Activated B cell treated with CpG ODN at 0.5 μM for 24 hours (primary cell): Measurements from ENCODE around the gene ARHGEF1. TPM values are rescaled to one million over a fixed set of nuclear protein-coding genes. Genes with fewer than 3 reads are reported as not detected.
A peak's percentile ranks its signal among the peaks of the same experiment; 100 is the strongest.
"Not testable (repeated sequence)": the region's sequence is repeated elsewhere in the genome, so short reads cannot be mapped to it uniquely, and the experiment has no call there.

Experiments
- ATAC-seq: fragments of 200-7000 bp; cut with Tn5 transposase; one replicate; pipeline ENCODE4 v1.10.0; 2021; ENCODE audit warnings: low read depth, mild to moderate bottlenecking, moderate library complexity
- CTCF ChIA-PET: fragments of 350-600 bp; sonication (Branson Sonifier 250); formaldehyde crosslinking; loops from one replicate; lab custom pipeline; 2021; ENCODE audit warnings: antibody characterized with exemption; lab: Charles Lee
- POLR2A ChIA-PET: fragments of 350-600 bp; sonication (Branson Sonifier 250); formaldehyde crosslinking; loops from one replicate; lab custom pipeline; 2021; ENCODE audit warnings: antibody characterized with exemption; lab: Charles Lee
- DNase-seq: peaks from one replicate; pipeline ENCODE4 v3.0.0; 2022
- H3K27ac Mint-ChIP-seq: one replicate; pipeline ENCODE4 v1.8.0; 2020; ENCODE audit warnings: mixed read lengths
- H3K27me3 Mint-ChIP-seq: one replicate; pipeline ENCODE4 v1.8.0; 2021; ENCODE audit warnings: mixed read lengths
- H3K36me3 Mint-ChIP-seq: one replicate; pipeline ENCODE4 v1.8.0; 2021; ENCODE audit warnings: low read depth, mixed read lengths
- H3K4me1 Mint-ChIP-seq: one replicate; pipeline ENCODE4 v1.8.0; 2021; ENCODE audit warnings: mixed read lengths
- H3K4me3 Mint-ChIP-seq: one replicate; pipeline ENCODE4 v1.8.0; 2020; ENCODE audit warnings: mild to moderate bottlenecking, mixed read lengths
- H3K9me3 Mint-ChIP-seq: one replicate; pipeline ENCODE4 v1.8.0; 2020; ENCODE audit warnings: mixed read lengths
- intact Hi-C: fragments of 100-400 bp; cut with micrococcal nuclease; formaldehyde crosslinking; loops from one replicate; pipeline ENCODE4 v1.15.1; 2024
- total RNA-seq: library from RNA; stranded (reverse); gene quantifications from 2 replicates; pipeline ENCODE4 v1.2.3, GENCODE V29; 2022
- TF ChIP-seq, protein P1 (sequence below): fragments of 200-600 bp; IDR thresholded peaks from one replicate; pipeline ENCODE4 v1.8.0; 2022; ENCODE audit warnings: antibody characterized with exemption, mild to moderate bottlenecking

The ARHGEF1 gene
- total RNA-seq, 1 donor from 2014 or later = 418 TPM

DNA sequence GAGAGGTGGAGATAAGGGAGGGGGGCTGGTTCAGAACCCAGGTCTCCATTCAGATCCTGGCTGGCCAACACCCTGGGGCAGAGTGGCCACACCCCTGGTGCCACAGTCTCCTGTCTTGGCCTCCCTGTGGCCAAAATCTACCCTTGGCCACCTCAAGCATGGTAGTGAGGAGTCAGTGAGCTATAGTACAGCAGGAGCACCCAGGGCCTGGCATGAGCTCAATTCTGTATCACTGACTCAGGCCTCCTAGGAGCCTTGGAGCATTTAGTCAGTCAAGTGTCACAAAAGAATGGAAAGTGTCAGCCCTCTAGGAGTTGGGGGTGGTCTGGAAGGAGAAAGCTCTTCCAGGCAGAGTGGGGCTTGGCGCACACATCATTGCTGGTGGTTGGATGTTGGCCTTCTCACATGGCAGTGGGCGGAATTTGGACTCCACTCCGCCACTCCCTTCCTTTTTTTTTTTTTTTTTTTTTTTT lies 12.5 kb upstream of the ARHGEF1 start:
- intact Hi-C loops = no loop called here
- Mint-ChIP-seq H3K27ac (peak overlapping the region; percentile 80), H3K36me3 (peaks cover 57% of the 10 kb centered on the region), H3K27me3 (no peaks in the 10 kb centered on the region), H3K4me3 (peak overlapping the region; percentile 32), H3K9me3 (no peaks in the 10 kb centered on the region), H3K4me1 (peaks cover 89% of the 10 kb centered on the region)
- CTCF ChIA-PET = interaction anchor here (0.7 to 4.8 kb wide), 4 partner anchors 8 to 82 kb away, joined by 3 to 66 read pairs (median 6); no protein-coding TSS in a partner anchor
- TF ChIP-seq, protein P1, sequence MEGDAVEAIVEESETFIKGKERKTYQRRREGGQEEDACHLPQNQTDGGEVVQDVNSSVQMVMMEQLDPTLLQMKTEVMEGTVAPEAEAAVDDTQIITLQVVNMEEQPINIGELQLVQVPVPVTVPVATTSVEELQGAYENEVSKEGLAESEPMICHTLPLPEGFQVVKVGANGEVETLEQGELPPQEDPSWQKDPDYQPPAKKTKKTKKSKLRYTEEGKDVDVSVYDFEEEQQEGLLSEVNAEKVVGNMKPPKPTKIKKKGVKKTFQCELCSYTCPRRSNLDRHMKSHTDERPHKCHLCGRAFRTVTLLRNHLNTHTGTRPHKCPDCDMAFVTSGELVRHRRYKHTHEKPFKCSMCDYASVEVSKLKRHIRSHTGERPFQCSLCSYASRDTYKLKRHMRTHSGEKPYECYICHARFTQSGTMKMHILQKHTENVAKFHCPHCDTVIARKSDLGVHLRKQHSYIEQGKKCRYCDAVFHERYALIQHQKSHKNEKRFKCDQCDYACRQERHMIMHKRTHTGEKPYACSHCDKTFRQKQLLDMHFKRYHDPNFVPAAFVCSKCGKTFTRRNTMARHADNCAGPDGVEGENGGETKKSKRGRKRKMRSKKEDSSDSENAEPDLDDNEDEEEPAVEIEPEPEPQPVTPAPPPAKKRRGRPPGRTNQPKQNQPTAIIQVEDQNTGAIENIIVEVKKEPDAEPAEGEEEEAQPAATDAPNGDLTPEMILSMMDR = no peak
- POLR2A ChIA-PET = interaction anchor here (0.7 to 11.4 kb wide), 7 partner anchors 10 to 89 kb away, joined by 3 to 279 read pairs (median 4); partner anchors contain the start of genes ARHGEF1, RABAC1 and RPS19
- ATAC-seq = no peak
- DNase-seq = no peak

DNA sequence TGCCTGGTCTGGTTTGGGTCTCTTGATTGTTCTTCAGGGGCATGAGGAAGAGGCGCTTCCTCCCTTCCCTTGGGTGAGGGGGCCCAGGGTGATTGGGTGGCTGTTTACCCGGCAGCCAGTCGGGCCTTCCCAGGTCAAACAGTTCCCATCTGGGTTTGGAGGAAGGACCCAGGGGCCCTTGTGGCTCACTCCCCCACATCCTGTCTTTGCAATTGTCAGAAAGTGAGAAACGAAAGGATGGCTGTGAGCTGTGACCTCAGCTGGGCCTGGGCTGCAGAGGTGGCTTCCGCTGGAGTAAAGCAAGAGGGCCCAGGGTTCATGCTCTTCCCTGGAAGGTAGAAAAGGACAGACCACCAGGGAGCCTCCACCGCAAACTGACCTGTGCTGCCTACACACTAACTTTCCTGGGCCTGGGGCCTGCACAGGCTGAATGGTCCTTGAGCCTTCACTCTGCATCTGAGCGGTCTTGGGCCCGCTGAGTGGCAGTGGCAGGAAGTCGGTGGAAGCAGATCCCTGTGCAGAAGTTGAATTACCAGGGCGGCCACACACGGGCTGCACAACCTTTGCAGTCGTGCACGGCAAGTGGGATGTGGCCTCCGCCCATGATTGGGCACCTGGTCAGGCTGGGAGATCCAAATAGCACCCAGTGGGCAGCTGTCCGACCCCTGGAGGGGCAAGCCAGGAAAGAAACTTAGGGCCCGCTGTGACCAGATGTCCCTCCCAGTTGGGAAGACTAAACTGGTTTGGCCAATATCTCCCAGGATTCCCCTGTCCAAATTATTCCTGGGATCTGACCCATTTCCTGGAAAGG lies 11.2 kb upstream of the ARHGEF1 start:
- Mint-ChIP-seq H3K36me3 (peaks cover 47% of the 10 kb centered on the region), H3K27ac (peak overlapping the region; percentile 98), H3K27me3 (no peaks in the 10 kb centered on the region), H3K4me1 (peaks cover 91% of the 10 kb centered on the region), H3K4me3 (peak overlapping the region; percentile 44), H3K9me3 (no peaks in the 10 kb centered on the region)
- ChIA-PET CTCF (interaction anchor here (2.5 to 5.9 kb wide), 6 partner anchors 9 to 86 kb away, joined by 8 to 66 read pairs (median 38); partner anchors contain the start of genes RABAC1 and RPS19), POLR2A (interaction anchor here (0.6 to 11.4 kb wide), 12 partner anchors 8 to 530 kb away, joined by 3 to 279 read pairs (median 10); partner anchors contain the start of genes ARHGEF1, RABAC1 and RPS19)
- TF ChIP-seq, protein P1 = no peak
- intact Hi-C loops = loop anchor here (1.0 kb wide), 1 partner anchor 11 kb away; the partner anchor contains the start of gene RPS19
- DNase-seq (peak; percentile 38), ATAC-seq (peak; percentile 31)

DNA sequence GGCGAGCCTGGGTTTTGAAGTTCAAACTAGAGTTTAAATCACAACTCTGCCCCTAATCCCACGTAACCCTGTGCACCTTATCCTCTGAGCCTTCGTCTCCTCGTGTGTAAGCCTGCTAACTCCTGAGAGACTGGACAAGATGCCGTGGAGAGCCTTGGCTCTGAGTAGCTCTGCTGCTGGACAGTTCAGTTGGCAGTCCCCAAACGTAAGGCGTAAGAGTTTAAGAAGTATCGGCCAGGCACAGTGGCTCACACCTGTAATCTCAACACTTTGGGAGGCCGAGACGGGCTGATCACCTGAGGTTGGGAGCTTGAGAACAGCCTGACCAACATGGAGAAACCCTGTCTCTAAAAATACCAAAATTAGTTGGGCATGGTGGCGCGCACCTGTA lies 10.6 kb upstream of the ARHGEF1 start:
- ChIA-PET POLR2A (interaction anchor here (1.2 to 11.4 kb wide), 9 partner anchors 9 to 87 kb away, joined by 3 to 279 read pairs (median 15); partner anchors contain the start of genes ARHGEF1, RABAC1 and RPS19), CTCF (interaction anchor here (1.0 to 5.9 kb wide), 14 partner anchors 10 to 86 kb away, joined by 3 to 66 read pairs (median 9); partner anchors contain the start of genes ARHGEF1, RABAC1 and RPS19)
- Mint-ChIP-seq H3K27me3 (no peaks in the 10 kb centered on the region), H3K9me3 (no peaks in the 10 kb centered on the region), H3K27ac (peak overlapping the region; percentile 98), H3K4me1 (peaks cover 89% of the 10 kb centered on the region), H3K36me3 (peaks cover 50% of the 10 kb centered on the region), H3K4me3 (no peak overlapping the region)
- ATAC-seq = no peak
- TF ChIP-seq, protein P1 = no peak
- intact Hi-C loops = no loop called here
- DNase-seq = no peak

DNA sequence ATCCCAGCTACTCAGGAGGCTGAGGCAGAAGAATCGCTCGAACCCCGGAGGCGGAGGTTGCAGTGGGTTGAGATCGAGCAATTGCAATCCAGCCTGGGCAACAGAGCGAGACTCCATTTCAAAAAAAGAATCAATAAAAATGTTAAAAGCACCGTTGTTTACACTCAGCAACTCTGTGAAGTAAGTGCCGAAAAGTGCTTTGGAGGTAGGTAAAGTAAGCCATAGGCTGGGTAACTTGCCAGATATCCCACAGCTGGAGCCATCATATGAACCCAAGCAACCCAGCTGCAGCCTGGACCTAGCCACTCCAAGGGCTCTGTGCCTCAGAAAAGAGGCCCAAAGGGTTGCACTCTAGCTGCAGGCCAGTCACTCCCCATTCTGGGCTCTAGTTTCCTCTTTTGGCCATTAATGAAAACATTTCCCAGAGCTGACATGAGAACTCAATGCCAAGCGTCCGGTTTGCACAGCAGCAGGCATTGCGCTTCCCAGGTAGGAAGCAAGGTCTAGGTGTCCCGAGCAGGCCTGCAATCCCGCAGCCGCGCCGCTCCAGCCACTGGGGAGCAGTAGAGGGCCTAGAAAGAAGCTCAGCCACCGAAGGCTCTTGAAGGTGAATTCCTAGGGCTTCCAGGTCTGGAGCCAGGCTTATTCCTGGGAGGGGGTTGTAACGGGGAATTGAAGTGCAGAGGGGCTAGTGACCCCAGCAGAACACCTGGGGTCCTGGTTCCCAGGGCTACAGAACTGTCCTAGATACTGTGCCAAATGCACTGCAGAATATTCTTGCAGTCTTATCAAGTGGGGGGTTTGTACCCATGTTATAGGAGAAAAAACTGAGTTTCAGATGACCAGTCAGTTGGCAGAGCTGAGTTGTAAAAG lies 10.0 kb upstream of the ARHGEF1 start:
- peak overlapping the region; percentile 47 for H3K4me3 Mint-ChIP-seq
- no peak for ATAC-seq
- H3K27me3 Mint-ChIP-seq = no peaks in the 10 kb centered on the region
- CTCF ChIA-PET = interaction anchor here (0.9 to 5.9 kb wide), 19 partner anchors 10 to 85 kb away, joined by 3 to 66 read pairs (median 8); partner anchors contain the start of genes ARHGEF1, RABAC1 and RPS19
- peaks cover 88% of the 10 kb centered on the region for H3K4me1 Mint-ChIP-seq
- TF ChIP-seq, protein P1 = peak; percentile 22
- H3K9me3 Mint-ChIP-seq = no peaks in the 10 kb centered on the region
- H3K36me3 Mint-ChIP-seq = peaks cover 51% of the 10 kb centered on the region
- peak overlapping the region; percentile 98 for H3K27ac Mint-ChIP-seq
- intact Hi-C loops = loop anchor here (1.0 kb wide), 3 partner anchors 62 to 161 kb away; no protein-coding TSS in a partner anchor
- DNase-seq = peak; percentile 63
- POLR2A ChIA-PET = interaction anchor here (0.6 to 11.4 kb wide), 16 partner anchors 9 to 92 kb away, joined by 3 to 279 read pairs (median 6); partner anchors contain the start of genes ARHGEF1, ERFL, RABAC1 and RPS19

DNA sequence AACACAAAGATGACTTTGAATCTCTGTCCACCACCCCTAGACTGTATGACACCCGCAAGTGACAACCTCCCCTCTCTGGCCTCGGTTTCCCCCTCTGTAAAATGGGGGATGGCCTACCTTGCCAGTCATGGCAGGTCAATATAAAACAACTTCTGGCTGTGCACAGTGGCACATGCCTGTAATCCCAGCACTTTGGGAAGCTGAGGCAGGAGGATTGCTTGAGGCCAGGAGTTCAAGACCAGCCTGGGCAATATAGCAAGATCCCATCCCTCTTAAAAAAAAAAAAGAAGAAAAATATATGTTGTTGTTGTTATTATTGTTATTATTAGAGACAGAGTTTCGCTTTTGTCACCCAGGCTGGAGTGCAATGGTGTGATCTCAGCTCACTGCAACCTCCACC lies 7.0 kb upstream of the ARHGEF1 start:
- Mint-ChIP-seq H3K27ac (peak overlapping the region; percentile 98), H3K36me3 (peaks cover 51% of the 10 kb centered on the region), H3K4me1 (peaks cover 93% of the 10 kb centered on the region), H3K4me3 (peak overlapping the region; percentile 98)
- POLR2A ChIA-PET = interaction anchor here (0.6 to 11.4 kb wide), 17 partner anchors 9 to 489 kb away, joined by 3 to 279 read pairs (median 9); partner anchors contain the start of genes ARHGEF1, ERFL, RABAC1 and RPS19
- not testable (repeated sequence) for ATAC-seq, H3K27me3 Mint-ChIP-seq, H3K9me3 Mint-ChIP-seq, DNase-seq
- CTCF ChIA-PET = interaction anchor here (4.7 to 5.9 kb wide), 2 partner anchors 10 to 71 kb away, joined by 41 to 55 read pairs; no protein-coding TSS in a partner anchor
- intact Hi-C loops = loop anchor here (1.0 to 5.0 kb wide), 4 partner anchors 8 to 1264 kb away; partner anchors contain the start of genes RABAC1 and ZNF574
